Common myeloid progenitor, CD34-positive (primary cell): ENCODE data around the gene PCDHB11.
A peak's percentile ranks its signal among the peaks of the same experiment; 100 is the strongest.
"Not testable (repeated sequence)": the region's sequence is repeated elsewhere in the genome, so short reads cannot be mapped to it uniquely, and the experiment has no call there.

Experiments used
- CTCF ChIA-PET: fragments of 350-600 bp; sonication (Branson Sonifier 250); formaldehyde crosslinking; loops from one replicate; lab custom pipeline; 2021; ENCODE audit warnings: antibody characterized with exemption; lab: Charles Lee
- POLR2A ChIA-PET: fragments of 350-600 bp; sonication (Branson Sonifier 250); formaldehyde crosslinking; loops from one replicate; lab custom pipeline; 2021; ENCODE audit warnings: antibody characterized with exemption; lab: Charles Lee
- DNase-seq, 3 donors: peaks; one replicate each; pipeline versions ENCODE4 v3.0.0 to v3.0.0-alpha.2; 2013
- H3K27ac ChIP-seq, 2 experiments: 1 replicate in 1 of 2; 2 replicates in 1 of 2; pipeline ENCODE4 v1.7.0; 2013; ENCODE audit warnings: inconsistent platforms in 2 of 2, low read length in 2 of 2, mild to moderate bottlenecking in 2 of 2, low read depth in 1 of 2, moderate library complexity in 1 of 2; ENCODE audit not compliant: severe bottlenecking in 2 of 2, insufficient read depth in 1 of 2, poor library complexity in 1 of 2
- H3K27me3 ChIP-seq, 5 experiments: replicated peaks in 2 of 5; 1 replicate in 3 of 5; 2 replicates in 2 of 5; pipeline versions ENCODE4 v1.6.1 to v1.7.0; 2013; ENCODE audit warnings: low read length in 4 of 5, mild to moderate bottlenecking in 2 of 5, moderate library complexity in 2 of 5, inconsistent platforms in 1 of 5; ENCODE audit not compliant: insufficient read depth in 5 of 5, control insufficient read depth in 4 of 5
- H3K36me3 ChIP-seq, 4 experiments: 1 replicate in 2 of 4; 2 replicates in 2 of 4; pipeline versions ENCODE4 v1.6.1 to v1.7.0; 2013; ENCODE audit warnings: low read length in 3 of 4, control low read depth in 1 of 4, mild to moderate bottlenecking in 1 of 4; ENCODE audit not compliant: control insufficient read depth in 4 of 4, insufficient read depth in 4 of 4
- H3K4me1 ChIP-seq, 4 experiments: 1 replicate in 3 of 4; 2 replicates in 1 of 4; pipeline versions ENCODE4 v1.6.1 to v1.7.1; 2013; ENCODE audit warnings: low read length in 3 of 4, mild to moderate bottlenecking in 3 of 4, control low read depth in 1 of 4, inconsistent platforms in 1 of 4, moderate library complexity in 1 of 4; ENCODE audit not compliant: control insufficient read depth in 4 of 4, insufficient read depth in 4 of 4; ENCODE audit errors: control extremely low read depth in 1 of 4
- H3K4me3 ChIP-seq, 7 experiments: 1 replicate in 4 of 7; 2 replicates in 3 of 7; pipeline versions ENCODE4 v1.5.1 to v1.7.0; 2013; ENCODE audit warnings: mild to moderate bottlenecking in 7 of 7, low read length in 6 of 7, moderate library complexity in 6 of 7, inconsistent platforms in 2 of 7, low read depth in 2 of 7, control low read depth in 1 of 7; ENCODE audit not compliant: insufficient read depth in 4 of 7, control insufficient read depth in 1 of 7; ENCODE audit errors: extremely low read depth in 1 of 7
- H3K9me3 ChIP-seq, 5 experiments: 1 replicate in 4 of 5; 2 replicates in 1 of 5; pipeline versions ENCODE4 v1.6.1 to v1.7.1; 2013; ENCODE audit warnings: low read length in 4 of 5, mild to moderate bottlenecking in 2 of 5, inconsistent platforms in 1 of 5, low read depth in 1 of 5, moderate library complexity in 1 of 5; ENCODE audit not compliant: control insufficient read depth in 4 of 5, insufficient read depth in 2 of 5; ENCODE audit errors: control extremely low read depth in 1 of 5
- WGBS: methylation state at CpG from one replicate; pipeline ENCODE4 v1.1.5; 2013; ENCODE audit not compliant: insufficient coverage; 5-methylcytosine and 5-hydroxymethylcytosine counted together

PCDHB11 gene

DNA sequence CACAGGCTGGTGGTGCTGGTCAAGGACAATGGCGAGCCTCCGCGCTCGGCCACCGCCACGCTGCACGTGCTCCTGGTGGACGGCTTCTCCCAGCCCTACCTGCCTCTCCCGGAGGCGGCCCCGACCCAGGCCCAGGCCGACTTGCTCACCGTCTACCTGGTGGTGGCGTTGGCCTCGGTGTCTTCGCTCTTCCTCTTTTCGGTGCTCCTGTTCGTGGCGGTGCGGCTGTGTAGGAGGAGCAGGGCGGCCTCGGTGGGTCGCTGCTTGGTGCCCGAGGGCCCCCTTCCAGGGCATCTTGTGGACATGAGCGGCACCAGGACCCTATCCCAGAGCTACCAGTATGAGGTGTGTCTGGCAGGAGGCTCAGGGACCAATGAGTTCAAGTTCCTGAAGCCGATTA is 16.6 kb downstream of the PCDHB11 start:
- H3K27ac ChIP-seq, POLR2A ChIA-PET, H3K36me3 ChIP-seq, H3K4me1 ChIP-seq, H3K4me3 ChIP-seq, DNase-seq: not testable (repeated sequence)
- H3K27me3 ChIP-seq = peaks cover 0 to 35% (median 22%) of the 10 kb centered on the region in 5 experiments
- WGBS = 37% methylated on average over 8 of the region's 26 CpGs
- CTCF ChIA-PET = interaction anchor here (1.1 kb wide), 1 partner anchor 11 kb away, joined by 3 read pairs; no protein-coding TSS in a partner anchor
- peaks cover 3 to 32% (median 17%) of the 10 kb centered on the region in 5 experiments for H3K9me3 ChIP-seq

DNA sequence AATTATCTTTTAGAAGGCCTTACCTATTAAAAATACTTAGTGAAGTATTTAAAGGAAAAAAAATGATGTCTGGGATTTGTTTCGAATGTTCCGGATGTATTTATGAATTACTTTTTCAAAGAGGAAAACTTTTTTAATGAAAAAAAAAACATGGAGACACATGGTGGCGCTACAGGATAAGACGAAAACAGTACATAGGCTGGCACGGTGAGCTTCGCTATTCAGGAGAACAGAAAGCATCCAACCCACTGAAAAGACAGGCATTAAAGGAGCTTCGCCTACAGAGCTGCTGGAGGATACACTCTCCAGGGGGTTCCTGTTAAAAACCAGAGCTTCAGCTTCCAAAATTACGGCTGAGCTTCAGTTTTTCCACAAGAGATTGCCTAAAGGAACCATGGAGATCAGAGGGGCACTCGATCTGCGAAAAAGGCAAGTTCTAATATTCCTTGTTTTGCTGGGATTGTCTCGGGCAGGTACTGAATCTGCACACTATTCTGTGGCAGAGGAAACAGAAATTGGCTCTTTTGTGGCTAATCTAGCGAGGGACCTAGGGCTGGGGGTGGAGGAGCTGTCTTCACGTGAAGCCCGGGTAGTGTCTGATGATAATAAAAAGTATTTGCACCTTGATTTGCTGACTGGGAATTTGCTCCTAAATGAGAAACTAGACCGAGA is 23.8 kb downstream of the PCDHB11 start, which contains the start of gene PCDHB14:
Gene PCDHB14 (plus strand): TSS at position 232 of the 672 bp plus-strand sequence. CDS start 163 bp downstream, at position 395.
- POLR2A ChIA-PET = no interaction called here

DNA sequence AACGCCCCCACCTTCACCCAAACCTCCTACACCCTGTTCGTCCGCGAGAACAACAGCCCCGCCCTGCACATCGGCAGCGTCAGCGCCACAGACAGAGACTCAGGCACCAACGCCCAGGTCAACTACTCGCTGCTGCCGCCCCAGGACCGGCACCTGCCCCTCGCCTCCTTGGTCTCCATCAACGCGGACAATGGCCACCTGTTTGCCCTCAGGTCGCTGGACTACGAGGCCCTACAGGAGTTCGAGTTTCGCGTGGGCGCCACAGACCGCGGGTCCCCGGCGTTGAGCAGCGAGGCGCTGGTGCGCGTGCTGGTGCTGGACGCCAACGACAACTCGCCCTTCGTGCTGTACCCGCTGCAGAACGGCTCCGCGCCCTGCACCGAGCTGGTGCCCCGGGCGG is 25.4 kb downstream of the PCDHB11 start:
- H3K36me3 ChIP-seq, POLR2A ChIA-PET, H3K4me1 ChIP-seq, H3K27ac ChIP-seq, CTCF ChIA-PET, DNase-seq, H3K4me3 ChIP-seq: not testable (repeated sequence)
- 22% methylated on average over 8 of the region's 40 CpGs for WGBS
- Histone ChIP-seq H3K27me3 (peaks cover 4 to 40% (median 14%) of the 10 kb centered on the region in 5 experiments), H3K9me3 (peaks cover 8 to 24% (median 14%) of the 10 kb centered on the region in 5 experiments)

More for the DNA sequence above, 23.8 kb downstream of the PCDHB11 start, which contains the start of gene PCDHB14:
- peak; percentile 16 to 48 (median 41) for DNase-seq
- WGBS = 22% methylated on average over 12 of the region's 15 CpGs
- peaks cover 8 to 28% (median 14%) of the 10 kb centered on the region in 5 experiments for H3K9me3 ChIP-seq
- CTCF ChIA-PET = interaction anchor here (0.6 to 1.5 kb wide), 8 partner anchors 9 to 343 kb away, joined by 3 to 5 read pairs (median 4); no protein-coding TSS in a partner anchor
- H3K27ac ChIP-seq = no peak within 1 kb of the TSS
- H3K27me3 ChIP-seq = peaks cover 4 to 40% (median 15%) of the 10 kb centered on the region in 5 experiments
- H3K4me3 ChIP-seq = peak within 1 kb of the TSS in 3 of 7 experiments; percentile 3 to 53 (median 29)
- no peaks in the 10 kb centered on the region for H3K36me3 ChIP-seq
- H3K4me1 ChIP-seq = no peaks in the 10 kb centered on the region

DNA sequence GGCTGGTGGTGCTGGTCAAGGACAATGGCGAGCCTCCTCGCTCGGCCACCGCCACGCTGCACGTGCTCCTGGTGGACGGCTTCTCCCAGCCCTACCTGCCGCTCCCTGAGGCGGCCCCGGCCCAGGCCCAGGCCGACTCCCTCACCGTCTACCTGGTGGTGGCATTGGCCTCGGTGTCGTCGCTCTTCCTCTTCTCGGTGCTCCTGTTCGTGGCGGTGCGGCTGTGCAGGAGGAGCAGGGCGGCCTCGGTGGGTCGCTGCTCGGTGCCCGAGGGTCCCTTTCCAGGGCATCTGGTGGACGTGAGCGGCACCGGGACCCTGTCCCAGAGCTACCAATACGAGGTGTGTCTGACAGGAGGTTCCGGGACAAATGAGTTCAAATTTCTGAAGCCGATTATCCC is 26.0 kb downstream of the PCDHB11 start:
- H3K27ac ChIP-seq, POLR2A ChIA-PET, DNase-seq, H3K4me3 ChIP-seq, H3K36me3 ChIP-seq, H3K4me1 ChIP-seq: not testable (repeated sequence)
- WGBS = 21% methylated on average over 11 of the region's 30 CpGs
- Histone ChIP-seq H3K9me3 (peaks cover 8 to 25% (median 14%) of the 10 kb centered on the region in 5 experiments), H3K27me3 (peaks cover 4 to 40% (median 14%) of the 10 kb centered on the region in 5 experiments)
- CTCF ChIA-PET = interaction anchor here (0.9 to 1.2 kb wide), 2 partner anchors 9 to 192 kb away, joined by 3 read pairs; partner anchors contain the start of gene PCDHGB7

DNA sequence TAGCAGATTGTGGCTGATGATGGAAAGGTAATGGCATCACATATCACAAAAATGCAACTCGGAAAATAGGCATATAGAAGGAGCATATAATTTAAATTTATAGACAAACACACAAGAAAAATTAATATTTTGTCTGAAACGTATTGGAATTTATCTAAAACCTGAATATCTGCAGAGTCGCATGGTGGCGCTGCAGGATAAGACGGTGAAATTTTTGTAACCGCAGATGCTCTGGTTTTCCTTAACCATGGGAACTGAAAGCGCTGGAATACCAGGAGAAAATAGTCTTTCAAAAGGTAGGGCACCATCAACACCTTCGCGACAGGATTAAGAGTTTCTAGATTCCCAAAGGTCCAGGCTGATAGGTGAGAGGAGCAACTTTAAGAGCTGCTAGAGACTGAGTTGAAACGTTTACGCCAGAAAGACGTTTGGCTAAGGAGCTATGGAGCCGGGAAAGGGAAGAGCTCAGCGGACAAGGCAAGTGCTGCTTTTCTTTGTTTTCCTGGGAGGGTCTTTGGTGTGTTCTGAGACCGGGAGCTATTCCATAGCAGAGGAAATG is 34.8 kb downstream of the PCDHB11 start:
- H3K27me3 ChIP-seq = peaks cover 5 to 34% (median 8%) of the 10 kb centered on the region in 5 experiments
- no peak for DNase-seq
- peak overlapping the region in 1 of 7 experiments; percentile 23 for H3K4me3 ChIP-seq
- 3% methylated on average over 12 of the region's 15 CpGs for WGBS
- no peaks in the 10 kb centered on the region for H3K4me1 ChIP-seq
- peaks cover 7 to 67% (median 26%) of the 10 kb centered on the region in 5 experiments for H3K9me3 ChIP-seq
- H3K27ac ChIP-seq = no peak overlapping the region
- H3K36me3 ChIP-seq = no peaks in the 10 kb centered on the region
- POLR2A ChIA-PET = no interaction called here
- CTCF ChIA-PET = interaction anchor here (1.0 kb wide), 1 partner anchor 8 kb away, joined by 3 read pairs; no protein-coding TSS in a partner anchor

DNA sequence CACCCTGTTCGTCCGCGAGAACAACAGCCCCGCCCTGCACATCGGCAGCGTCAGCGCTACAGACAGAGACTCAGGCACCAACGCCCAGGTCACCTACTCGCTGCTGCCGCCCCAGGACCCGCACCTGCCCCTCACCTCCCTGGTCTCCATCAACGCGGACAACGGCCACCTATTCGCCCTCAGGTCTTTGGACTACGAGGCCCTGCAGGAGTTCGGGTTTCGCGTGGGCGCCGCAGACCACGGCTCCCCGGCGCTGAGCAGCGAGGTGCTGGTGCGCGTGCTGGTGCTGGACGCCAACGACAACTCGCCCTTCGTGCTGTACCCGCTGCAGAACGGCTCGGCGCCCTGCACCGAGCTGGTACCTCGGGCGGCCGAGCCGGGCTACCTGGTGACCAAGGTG is 36.5 kb downstream of the PCDHB11 start:
- Histone ChIP-seq H3K27me3 (peaks cover 5 to 49% (median 16%) of the 10 kb centered on the region in 5 experiments), H3K9me3 (peaks cover 15 to 77% (median 44%) of the 10 kb centered on the region in 5 experiments)
- H3K4me3 ChIP-seq, H3K4me1 ChIP-seq, H3K27ac ChIP-seq, CTCF ChIA-PET, H3K36me3 ChIP-seq, DNase-seq, POLR2A ChIA-PET: not testable (repeated sequence)
- 17% methylated on average over 24 of the region's 40 CpGs for WGBS
